ENCODE measurements around the gene TGFBRAP1.

Gene TGFBRAP1

DNA sequence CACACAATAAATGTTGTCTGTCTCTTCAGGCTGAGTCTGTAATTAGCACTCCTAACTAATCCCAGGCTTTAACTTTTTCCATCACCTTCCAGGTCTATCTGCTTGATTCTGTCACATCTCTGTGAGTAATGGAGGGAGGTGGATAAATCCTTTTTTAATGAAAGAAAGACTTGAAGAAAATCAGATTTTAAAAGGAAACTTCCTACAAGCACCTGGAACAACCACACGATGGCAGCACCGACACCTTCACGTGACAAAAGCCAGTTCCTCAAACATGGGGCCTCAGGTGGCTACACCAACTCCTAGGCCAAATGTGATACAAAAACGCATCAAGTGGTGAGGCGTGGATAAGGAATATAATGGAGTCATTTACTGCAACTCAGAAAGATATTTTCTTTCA lies 41.8 kb downstream of the TGFBRAP1 start:
- no peaks in the 10 kb centered on the region for H3F3A ChIP-seq (ENCODE audit: insufficient read depth, low read length)
- H3K4me2 ChIP-seq (ENCODE audit: low read depth, low read length) = no peak overlapping the region
- H3K36me3 ChIP-seq (replicated peaks; ENCODE audit: insufficient read depth, low read length) = peaks cover 7% of the 10 kb centered on the region
- no peaks in the 10 kb centered on the region for H3K9me2 ChIP-seq (replicated peaks; ENCODE audit: insufficient read depth, low read length)
- H2AFZ ChIP-seq (ENCODE audit: low read length) = no peak overlapping the region
- DNase-seq = peak; percentile 27
- H3K27ac ChIP-seq (ENCODE audit: low read length) = no peak overlapping the region
- H3K27me3 ChIP-seq (replicated peaks; ENCODE audit: insufficient read depth, low read length) = no peaks in the 10 kb centered on the region
- no peaks in the 10 kb centered on the region for H3K79me2 ChIP-seq (ENCODE audit: low read length)
- no peaks in the 10 kb centered on the region for H4K20me1 ChIP-seq (ENCODE audit: insufficient read depth, low read length)
- H3K4me1 ChIP-seq (ENCODE audit: low read length) = no peaks in the 10 kb centered on the region
- H3K9me3 ChIP-seq (replicated peaks; ENCODE audit: insufficient read depth, low read length) = no peaks in the 10 kb centered on the region
- TF ChIP-seq EZH2 (optimal IDR thresholded peaks at IDR 0.05; ENCODE audit: low read depth, low read length) = no peak
- peak; percentile 47 for TF ChIP-seq CTCF (IDR thresholded peaks at IDR 0.05; ENCODE audit: low read length)
- TF ChIP-seq EZH2phosphoT487 (IDR thresholded peaks at IDR 0.05; ENCODE audit: low read length) = no peak
- no peak overlapping the region for H3K4me3 ChIP-seq (ENCODE audit: low read length)
- H3K9ac ChIP-seq (ENCODE audit: low read length) = no peak overlapping the region

DNA sequence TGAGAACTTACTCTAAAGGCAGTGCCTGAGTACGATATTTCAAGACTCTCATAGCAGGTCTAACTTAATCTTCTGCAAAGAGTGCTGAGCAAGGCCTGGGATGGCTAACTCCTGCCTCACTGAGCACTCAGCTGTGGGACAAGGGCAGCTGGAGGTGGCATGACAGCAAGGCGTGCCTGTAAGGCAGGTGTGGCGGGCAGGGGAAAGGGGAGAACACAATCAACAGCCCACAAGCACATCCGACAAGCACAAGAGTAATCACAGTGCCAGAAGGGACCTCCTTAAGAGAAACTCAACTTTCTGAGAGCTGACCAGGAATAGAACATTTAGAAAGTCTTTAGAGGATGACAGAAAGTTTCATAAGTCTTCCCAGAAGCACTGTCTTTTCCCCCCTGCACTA lies 46.0 kb downstream of the TGFBRAP1 start:
- H2AFZ ChIP-seq (ENCODE audit: low read length) = no peak overlapping the region
- no peaks in the 10 kb centered on the region for H3K9me3 ChIP-seq (replicated peaks; ENCODE audit: insufficient read depth, low read length)
- H3K4me3 ChIP-seq (ENCODE audit: low read length) = no peak overlapping the region
- no peak overlapping the region for H3K9ac ChIP-seq (ENCODE audit: low read length)
- no peaks in the 10 kb centered on the region; the same call in 1 of the 2 replicates for H3K36me3 ChIP-seq (replicated peaks; ENCODE audit: insufficient read depth, low read length)
- H3K9me2 ChIP-seq (replicated peaks; ENCODE audit: insufficient read depth, low read length) = no peaks in the 10 kb centered on the region
- TF ChIP-seq EZH2 (optimal IDR thresholded peaks at IDR 0.05; ENCODE audit: low read depth, low read length) (no peak), EZH2phosphoT487 (IDR thresholded peaks at IDR 0.05; ENCODE audit: low read length) (no peak), CTCF (IDR thresholded peaks at IDR 0.05; ENCODE audit: low read length) (no peak)
- no peaks in the 10 kb centered on the region for H3K4me1 ChIP-seq (ENCODE audit: low read length)
- H3F3A ChIP-seq (ENCODE audit: insufficient read depth, low read length) = no peaks in the 10 kb centered on the region
- no peak overlapping the region for H3K27ac ChIP-seq (ENCODE audit: low read length)
- H3K27me3 ChIP-seq (replicated peaks; ENCODE audit: insufficient read depth, low read length) = no peaks in the 10 kb centered on the region
- no peaks in the 10 kb centered on the region for H3K79me2 ChIP-seq (ENCODE audit: low read length)
- no peaks in the 10 kb centered on the region for H4K20me1 ChIP-seq (ENCODE audit: insufficient read depth, low read length)
- H3K4me2 ChIP-seq (ENCODE audit: low read depth, low read length) = no peak overlapping the region
- no peak for DNase-seq

DNA sequence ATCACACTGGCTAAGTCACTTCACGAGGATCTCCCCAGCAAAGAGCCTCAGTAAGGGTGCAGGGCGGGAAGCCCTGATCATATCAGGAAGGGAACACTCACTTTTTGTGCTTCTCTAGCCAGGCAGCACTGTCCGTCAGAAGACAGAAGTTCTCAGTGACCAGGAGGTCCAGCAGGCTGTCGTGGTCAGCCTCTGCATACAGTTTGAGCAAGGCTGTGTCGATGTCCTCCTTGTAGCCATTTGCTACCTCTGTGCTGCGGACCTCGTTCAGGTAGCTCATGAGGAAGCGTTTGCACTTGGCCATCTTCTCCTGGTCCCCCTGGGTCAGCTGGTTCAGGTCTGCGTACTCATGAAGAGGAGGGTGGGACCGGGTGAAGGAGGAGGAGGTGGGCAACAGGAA lies 49.3 kb downstream of the TGFBRAP1 start:
- H4K20me1 ChIP-seq (ENCODE audit: insufficient read depth, low read length) = no peaks in the 10 kb centered on the region
- H3K9ac ChIP-seq (ENCODE audit: low read length) = no peak overlapping the region
- no peaks in the 10 kb centered on the region for H3K9me2 ChIP-seq (replicated peaks; ENCODE audit: insufficient read depth, low read length)
- no peaks in the 10 kb centered on the region for H3K9me3 ChIP-seq (replicated peaks; ENCODE audit: insufficient read depth, low read length)
- no peak overlapping the region for H3K27ac ChIP-seq (ENCODE audit: low read length)
- H3K4me2 ChIP-seq (ENCODE audit: low read depth, low read length) = no peak overlapping the region
- no peaks in the 10 kb centered on the region for H3K27me3 ChIP-seq (replicated peaks; ENCODE audit: insufficient read depth, low read length)
- no peak overlapping the region for H3K4me3 ChIP-seq (ENCODE audit: low read length)
- H3K79me2 ChIP-seq (ENCODE audit: low read length) = no peaks in the 10 kb centered on the region
- no peak overlapping the region for H2AFZ ChIP-seq (ENCODE audit: low read length)
- no peaks in the 10 kb centered on the region for H3K36me3 ChIP-seq (replicated peaks; ENCODE audit: insufficient read depth, low read length)
- H3F3A ChIP-seq (ENCODE audit: insufficient read depth, low read length) = no peaks in the 10 kb centered on the region
- no peaks in the 10 kb centered on the region for H3K4me1 ChIP-seq (ENCODE audit: low read length)
- no peak for TF ChIP-seq CTCF (IDR thresholded peaks at IDR 0.05; ENCODE audit: low read length)
- TF ChIP-seq EZH2phosphoT487 (IDR thresholded peaks at IDR 0.05; ENCODE audit: low read length) = no peak
- TF ChIP-seq EZH2 (optimal IDR thresholded peaks at IDR 0.05; ENCODE audit: low read depth, low read length) = no peak
- no peak for DNase-seq
